Nasal cavity respiratory epithelium epithelial cell of viscerocranial mucosa (primary cell): ENCODE data around the gene OXT. TPM values are rescaled to one million over a fixed set of nuclear protein-coding genes. Genes with fewer than 3 reads are reported as not detected.

Experiments
- total RNA-seq: library from RNA; depleted of rRNA; stranded (reverse); fragments of >200 nt; gene quantifications from 2 replicates; pipeline ENCODE4 v1.2.3, GENCODE V29; 2014

OXT gene
- total RNA-seq = not detected in 2 replicates

DNA sequence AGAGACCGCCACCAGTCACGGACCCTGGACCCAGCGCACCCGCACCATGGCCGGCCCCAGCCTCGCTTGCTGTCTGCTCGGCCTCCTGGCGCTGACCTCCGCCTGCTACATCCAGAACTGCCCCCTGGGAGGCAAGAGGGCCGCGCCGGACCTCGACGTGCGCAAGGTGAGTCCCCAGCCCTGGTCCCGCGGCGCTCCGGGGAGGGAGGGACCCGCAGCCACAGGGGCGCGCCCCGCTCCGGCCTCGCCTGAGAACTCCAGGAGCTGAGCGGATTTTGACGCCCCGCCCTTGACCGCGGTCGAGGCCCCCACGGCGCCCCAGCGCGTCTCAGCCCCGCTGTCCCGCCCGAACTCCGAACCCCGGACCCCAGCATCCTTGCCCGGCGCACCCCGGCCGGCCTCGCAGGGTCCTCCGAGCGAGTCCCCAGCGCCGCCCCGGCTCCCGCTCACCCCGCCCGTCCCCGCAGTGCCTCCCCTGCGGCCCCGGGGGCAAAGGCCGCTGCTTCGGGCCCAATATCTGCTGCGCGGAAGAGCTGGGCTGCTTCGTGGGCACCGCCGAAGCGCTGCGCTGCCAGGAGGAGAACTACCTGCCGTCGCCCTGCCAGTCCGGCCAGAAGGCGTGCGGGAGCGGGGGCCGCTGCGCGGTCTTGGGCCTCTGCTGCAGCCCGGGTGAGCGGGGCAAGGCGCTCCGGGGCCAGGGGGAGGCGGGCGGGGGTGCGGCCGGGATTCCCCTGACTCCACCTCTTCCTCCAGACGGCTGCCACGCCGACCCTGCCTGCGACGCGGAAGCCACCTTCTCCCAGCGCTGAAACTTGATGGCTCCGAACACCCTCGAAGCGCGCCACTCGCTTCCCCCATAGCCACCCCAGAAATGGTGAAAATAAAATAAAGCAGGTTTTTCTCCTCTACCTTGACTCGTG lies at the start of gene OXT:
OXT (plus strand) TSS at position 11 of the 920 bp plus-strand sequence; CDS start at position 47, 36 bp downstream.

DNA sequence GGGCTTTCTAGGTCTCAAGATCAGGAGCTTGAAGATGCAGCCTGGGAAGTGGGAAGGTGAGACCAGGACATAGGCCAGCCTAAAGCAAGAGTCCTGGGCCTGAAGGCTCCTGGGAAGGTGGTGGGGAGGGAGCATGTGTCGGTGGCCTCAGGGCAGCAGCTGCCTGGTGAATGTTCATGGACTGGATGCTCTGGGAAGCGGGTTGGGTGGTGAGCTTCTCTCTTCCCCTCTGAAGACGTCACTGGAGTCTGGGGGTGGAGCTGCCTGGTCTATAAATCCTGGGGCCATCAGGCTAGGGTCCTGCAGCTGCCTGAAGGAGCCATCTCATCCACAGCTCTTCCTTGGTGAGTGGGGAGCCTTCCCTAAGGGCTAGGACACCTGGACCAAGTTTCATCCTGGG lies 28.1 kb upstream of the OXT start, which contains the start of gene GNRH2:
GNRH2 (plus strand) TSS at position 301 of the 400 bp plus-strand sequence. CDS start 793 bp downstream, outside the sequence.

DNA sequence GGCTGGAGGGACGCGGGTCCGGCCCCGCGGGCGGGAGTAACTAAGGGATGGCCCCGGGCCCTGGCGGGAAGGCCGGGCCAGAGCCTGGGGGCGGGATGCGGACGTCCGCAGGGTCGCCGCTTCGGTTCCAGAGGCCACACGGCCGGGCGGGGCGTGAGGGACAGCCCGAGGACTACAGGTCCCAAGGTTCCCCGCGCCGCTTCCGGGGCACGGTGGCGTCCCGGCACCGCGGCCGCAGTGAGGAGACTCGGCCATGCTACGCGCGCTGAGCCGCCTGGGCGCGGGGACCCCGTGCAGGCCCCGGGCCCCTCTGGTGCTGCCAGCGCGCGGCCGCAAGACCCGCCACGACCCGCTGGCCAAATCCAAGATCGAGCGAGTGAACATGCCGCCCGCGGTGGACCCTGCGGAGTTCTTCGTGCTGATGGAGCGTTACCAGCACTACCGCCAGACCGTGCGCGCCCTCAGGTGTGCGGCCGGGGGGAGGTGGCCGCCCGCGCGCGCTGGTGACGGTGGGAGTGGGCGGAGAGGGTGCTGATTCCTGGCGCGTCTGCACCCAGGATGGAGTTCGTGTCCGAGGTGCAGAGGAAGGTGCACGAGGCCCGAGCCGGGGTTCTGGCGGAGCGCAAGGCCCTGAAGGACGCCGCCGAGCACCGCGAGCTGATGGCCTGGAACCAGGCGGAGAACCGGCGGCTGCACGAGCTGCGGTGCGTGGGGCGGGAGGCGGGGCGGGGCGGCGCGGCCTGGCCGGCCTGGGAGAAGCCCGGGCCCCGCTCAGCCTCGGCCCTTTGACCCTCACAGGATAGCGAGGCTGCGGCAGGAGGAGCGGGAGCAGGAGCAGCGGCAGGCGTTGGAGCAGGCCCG lies 25.4 kb upstream of the OXT start, which contains the start of gene MRPS26:
MRPS26 (plus strand) TSS at position 237 of the 861 bp plus-strand sequence; CDS start at position 254, 17 bp downstream.

DNA sequence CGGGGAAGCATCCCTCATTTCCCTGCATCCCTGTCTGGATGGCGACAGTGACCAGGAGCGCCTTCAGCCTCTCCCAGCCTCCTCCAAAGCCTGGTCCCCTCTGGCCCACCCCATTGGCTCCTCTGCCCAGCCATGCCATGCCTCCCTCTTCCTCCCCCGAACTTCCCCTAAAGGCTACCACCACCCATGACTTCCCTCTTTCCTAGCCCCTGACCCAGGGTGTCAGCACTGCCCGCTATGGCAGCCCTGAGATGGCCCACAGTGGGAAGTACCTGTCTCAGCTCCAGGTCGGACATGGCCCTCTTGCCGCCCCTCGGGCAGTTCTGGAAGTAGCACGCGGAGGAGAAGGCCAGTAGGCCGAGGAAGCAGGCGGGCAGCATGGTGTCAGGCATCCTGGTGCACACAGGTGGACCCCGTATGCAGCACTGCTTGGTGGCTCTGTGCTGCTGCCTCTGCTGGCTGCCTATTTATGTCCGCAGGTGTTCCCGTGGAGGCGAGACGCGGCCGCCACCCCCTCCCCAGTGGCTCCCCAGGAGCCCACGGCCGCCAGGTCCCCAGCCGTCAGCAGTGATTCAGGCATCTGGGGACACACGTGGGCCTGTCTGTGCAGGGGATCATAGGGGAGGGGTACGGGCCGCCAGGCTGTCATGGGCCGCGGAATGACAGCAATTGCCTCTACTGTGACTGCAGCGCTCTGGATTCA lies 13.0 kb downstream of the OXT start, which contains the start of gene AVP:
AVP (minus strand) TSS at position 442 of the 703 bp plus-strand sequence; CDS start at position 392, 50 bp downstream.

Other genes starting within 250 kb of the OXT start
- 15.0 and 16.9 TPM in 2 replicates for gene PCED1A, start 231.0 kb upstream of the OXT start, total RNA-seq
- 22.9 and 25.3 TPM in 2 replicates for gene VPS16, start 230.9 kb upstream of the OXT start, total RNA-seq
- 26.7 and 45.3 TPM in 2 replicates for gene PTPRA, start 198.1 kb upstream of the OXT start, total RNA-seq
- gene GNRH2, start 28.0 kb upstream of the OXT start, total RNA-seq = 0.14 TPM in 1 of 2 replicates, not detected in the other
- gene MRPS26, start 25.6 kb upstream of the OXT start, total RNA-seq = 46.5 and 72.8 TPM in 2 replicates
- not detected in 2 replicates for gene AVP, start 13.1 kb downstream of the OXT start, total RNA-seq
- gene FASTKD5, start 88.2 kb downstream of the OXT start, total RNA-seq = 15.4 and 23.8 TPM in 2 replicates
- 2.4 TPM in 2 replicates for gene UBOX5, start 88.2 kb downstream of the OXT start, total RNA-seq
- 13.5 and 14.4 TPM in 2 replicates for gene LZTS3, start 101.9 kb downstream of the OXT start, total RNA-seq
- gene DDRGK1, start 133.1 kb downstream of the OXT start, total RNA-seq = 43.7 and 45.3 TPM in 2 replicates
- gene ITPA, start 137.9 kb downstream of the OXT start, total RNA-seq = 20.7 and 35.2 TPM in 2 replicates
- gene SLC4A11, start 167.6 kb downstream of the OXT start, total RNA-seq = 4.1 and 5.1 TPM in 2 replicates